ENCODE data around the gene TPPP. TPM values are rescaled to one million over a fixed set of nuclear protein-coding genes. Genes with fewer than 3 reads are reported as not detected.

TPPP gene
- total RNA-seq, 1 experiment from 2014 or later, result 0.18 TPM

- DNase-seq (ENCODE audit: low read depth), result no peak
Observed at GRCh38 chr5:666816-667498, 26.2 kb downstream of the TPPP start.

DNA sequence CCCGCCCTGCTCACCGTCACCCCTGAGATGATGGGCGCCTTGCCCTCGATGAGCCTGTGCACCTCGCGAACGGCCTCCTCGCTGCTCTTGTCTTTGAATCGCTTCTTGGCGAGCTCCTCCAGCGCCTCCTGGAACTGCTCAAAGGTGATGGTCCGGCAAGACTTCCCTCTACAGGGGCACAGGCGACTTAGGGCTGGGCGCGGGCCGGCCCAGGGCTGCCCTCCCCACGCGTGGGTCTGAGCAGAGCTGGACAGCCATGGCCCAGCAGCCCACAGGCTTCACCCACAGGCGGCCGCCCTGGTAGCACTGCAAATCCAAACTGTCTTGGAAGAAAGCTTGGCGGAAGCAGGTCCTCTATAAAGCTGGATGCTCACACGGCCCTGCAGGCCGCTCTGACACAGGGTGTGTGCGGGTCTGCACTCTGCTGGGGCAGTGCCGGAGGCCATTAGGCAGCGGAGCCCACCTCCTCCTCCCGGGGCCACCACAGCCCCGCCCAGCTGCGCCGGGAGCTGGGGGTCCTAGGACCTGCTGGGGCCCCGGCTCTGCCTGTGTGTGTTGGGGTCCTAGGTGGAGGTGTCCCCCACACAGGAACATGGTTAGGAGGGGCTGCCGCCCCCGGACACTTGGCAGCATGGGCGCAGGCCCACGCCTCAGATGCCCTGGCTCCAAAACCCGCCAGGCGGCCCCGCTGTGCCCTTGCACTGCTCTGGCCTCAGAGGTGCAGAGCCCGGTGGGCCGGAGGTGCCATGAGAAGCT is 27.0 kb downstream of the TPPP start:
- no peak for DNase-seq (ENCODE audit: low read depth)

GRCh38 chr5:665541-665955 is 27.6 kb downstream of the TPPP start:
- no peak for DNase-seq (ENCODE audit: low read depth)

DNA sequence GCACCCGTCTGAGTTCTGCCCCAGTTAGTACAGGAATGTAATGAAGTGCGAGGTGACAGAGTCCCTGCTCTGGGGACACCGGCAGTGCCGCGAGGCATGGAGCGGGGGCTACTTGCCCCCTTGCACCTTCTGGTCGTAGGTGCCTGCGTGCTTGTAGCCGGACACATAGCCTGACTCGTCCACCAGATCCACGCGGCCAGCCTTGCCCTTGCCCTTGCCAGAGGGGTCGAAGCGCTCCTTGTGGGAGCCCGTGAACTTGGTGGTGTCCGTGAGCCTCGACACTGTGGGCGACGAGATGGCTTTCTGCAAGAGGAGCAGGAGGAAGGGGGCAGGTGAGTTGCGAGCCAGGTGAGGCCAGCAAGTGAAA is 28.2 kb downstream of the TPPP start:
- DNase-seq (ENCODE audit: low read depth), result no peak

DNA sequence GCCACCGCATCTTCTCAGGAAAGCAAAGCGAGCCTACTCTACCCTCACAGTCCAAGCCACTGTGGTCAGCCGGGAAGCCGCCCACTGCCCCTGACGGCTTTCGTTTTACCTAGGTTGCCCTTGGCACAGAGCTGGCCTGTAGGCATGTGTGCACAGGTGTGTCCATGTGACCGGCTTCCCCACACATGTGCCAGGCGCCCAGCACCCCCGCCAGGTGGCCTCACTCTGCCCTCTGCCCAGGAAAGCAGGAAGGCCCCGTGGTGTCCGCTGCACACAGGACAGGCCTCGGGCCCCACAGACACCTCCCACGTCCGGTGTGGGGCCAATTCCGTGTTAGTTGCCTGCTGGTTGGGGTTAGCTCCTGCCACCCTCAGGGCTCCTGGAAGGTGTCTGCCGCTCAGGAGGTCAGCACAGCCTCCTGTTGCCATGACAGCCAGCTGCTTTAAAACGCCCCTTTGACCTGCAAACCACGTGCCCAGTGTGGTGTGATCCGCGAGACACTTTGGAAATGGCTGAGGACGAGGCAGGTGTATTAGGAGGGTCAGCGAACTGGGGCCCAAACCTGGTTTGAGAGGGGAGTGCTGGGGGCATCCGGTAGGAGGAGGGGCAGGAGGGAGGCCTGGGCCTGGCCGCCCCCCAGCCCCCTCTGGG is 28.7 kb downstream of the TPPP start:
- no peak for DNase-seq (ENCODE audit: low read depth)

DNA sequence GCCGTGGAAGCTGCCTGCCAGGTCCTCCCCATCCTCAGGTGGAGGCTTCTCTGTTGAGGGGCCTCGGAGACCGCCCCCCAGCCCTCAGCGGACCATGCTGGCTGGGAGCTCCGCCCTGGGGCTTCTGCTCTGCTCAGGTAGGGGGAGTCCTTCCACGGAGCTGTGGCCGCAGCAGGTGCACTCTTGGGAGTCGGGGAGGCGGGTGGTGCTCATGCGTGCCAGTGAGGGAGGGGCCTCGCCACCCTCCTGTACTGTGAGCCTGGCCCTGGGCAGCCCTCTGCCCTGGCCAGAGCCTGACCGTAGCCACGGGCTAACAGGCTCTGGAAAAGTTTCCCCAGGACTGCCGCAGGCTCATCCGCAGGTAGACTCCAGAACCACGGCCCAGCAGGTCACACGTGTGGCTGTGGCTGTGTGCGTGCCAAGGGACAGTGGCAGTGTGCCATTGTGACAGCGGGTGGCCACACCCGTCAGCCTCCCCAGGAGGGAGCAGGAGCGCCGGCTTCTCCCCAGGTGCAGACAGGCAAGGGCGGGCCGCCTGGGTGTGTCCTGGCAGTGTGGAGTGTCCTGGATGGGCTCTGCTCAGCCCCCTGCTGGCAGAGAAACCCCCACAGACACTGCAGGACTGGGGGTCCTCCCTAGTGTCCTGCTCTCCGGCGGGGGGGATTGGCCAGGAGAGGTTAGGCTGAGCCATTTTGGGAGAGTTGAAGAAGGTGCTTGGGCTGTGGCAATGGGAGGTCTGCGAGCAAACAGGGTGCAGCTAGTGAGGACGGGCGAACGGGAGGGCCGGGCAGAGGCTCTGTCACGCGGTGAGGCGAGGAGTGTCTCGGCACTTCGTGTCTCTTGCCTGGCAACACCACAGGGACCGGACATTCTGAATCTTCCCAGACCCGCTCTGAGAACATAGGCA is 29.5 kb downstream of the TPPP start:
- no peak for DNase-seq (ENCODE audit: low read depth)

DNA sequence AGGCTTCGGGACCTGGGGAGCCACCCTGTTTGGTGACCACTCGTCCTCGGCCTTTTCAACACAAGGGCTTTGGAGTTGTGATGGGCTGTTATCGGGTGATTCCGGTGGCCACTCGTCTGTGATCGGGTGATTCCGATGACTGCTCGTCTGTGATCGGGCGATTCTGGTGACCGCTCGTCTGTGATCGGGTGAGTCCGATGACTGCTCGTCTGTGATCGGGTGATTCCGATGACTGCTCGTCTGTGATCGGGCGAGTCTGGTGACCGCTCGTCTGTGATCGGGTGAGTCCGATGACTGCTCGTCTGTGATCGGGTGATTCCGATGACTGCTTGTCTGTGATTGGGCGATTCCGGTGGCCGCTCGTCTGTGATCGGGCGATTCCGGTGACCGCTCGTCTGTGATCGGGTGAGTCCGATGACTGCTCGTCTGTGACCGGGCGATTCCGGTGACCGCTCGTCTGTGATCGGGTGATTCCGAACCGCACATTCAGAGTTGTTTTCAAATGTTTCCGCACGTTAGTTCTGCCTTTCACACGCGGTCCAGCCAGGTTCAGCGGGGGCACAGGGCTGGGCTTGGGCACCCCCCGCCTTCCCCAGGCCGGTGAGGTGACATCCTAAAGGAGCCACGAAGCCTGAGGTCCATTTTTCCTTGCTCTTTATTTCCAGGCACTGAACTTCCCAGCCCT is 30.3 kb downstream of the TPPP start:
- no peak for DNase-seq (ENCODE audit: low read depth)

GRCh38 chr5:661891-662750 is 31.0 kb downstream of the TPPP start:
- DNase-seq (ENCODE audit: low read depth), result no peak

DNA sequence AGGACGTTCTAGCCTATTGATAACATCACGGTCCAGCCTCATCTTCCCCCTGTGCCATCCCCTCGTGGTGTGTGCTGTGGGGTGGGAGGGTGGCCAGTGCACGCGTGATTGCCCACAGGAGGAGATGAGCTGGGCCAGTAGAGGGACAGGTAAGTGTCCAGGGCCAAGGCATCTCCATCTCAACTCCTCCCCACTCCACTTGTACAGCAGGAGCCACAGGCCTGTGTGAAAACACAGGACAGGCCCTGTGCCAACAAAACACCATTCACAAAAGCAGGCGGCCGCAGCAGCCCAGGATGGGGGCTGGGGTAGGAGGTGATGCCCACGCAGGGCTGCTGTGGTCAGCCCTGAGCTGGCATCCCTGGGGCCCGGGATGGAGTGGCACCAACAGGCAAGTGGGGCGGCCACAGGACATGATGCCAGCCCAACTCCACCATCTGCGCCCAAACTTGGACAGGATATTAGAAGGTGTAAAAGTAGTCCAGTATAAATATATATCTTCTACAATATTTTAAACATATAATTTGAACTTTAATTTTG is 32.6 kb downstream of the TPPP start:
- DNase-seq (ENCODE audit: low read depth), result no peak

DNA sequence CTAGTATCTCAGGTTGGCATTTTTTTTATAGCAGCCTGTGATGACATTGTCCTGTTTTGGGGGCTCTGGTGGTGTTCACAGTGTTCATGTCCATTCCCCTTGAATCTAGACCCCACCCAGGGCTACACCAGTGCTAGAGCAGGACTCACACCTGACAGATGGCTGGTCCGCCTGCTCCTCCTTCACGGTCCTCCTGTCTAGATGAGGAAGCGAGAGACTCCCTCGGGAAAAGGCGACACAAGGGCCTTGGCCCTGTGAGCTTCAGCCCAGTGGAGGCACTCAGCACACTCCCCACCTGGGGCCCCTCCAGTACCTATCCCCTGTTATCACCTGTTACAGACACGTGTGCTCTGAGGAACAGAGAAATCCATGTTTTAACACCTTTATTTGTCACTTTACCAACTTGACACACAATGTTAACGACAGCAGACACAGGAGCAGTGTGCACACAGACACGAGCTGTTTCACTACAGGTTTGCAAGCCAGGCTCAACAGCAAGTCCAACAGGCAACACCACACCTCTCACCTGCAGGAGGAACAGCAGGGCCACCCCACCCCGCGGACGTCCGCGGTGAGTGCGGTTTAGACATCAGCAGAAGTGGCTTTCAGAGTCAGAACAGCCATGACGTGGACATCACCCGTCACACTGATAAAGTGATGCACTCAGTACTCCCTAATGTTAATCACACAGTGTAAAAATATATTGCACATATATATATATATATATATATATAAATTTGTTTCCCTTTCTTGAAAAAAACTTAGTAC is 33.5 kb downstream of the TPPP start:
- DNase-seq (ENCODE audit: low read depth), result no peak

DNA sequence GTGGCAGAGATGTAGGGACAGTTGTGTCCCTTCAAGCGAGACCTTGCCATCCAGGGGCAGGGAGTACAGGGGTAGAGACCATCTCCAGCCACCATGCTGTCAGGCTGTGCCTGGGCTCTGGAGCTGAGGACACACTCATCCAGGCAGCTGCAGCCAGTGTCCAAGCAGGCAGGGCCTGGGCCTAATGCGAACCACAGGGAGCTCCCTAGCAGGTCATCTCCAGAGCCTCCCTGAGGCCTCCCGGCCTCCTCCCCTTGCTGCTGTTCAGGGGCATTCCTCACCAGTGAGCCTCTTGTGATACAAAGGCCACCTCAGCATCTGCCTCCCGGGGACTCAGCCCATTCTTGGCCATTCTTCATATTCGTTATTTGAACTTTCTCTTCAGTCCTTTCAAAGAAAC is 35.0 kb downstream of the TPPP start:
- peak; percentile 64 for DNase-seq (ENCODE audit: low read depth)

- peak; percentile 100 for DNase-seq (ENCODE audit: low read depth)
Observed at GRCh38 chr5:657570-657969, 35.6 kb downstream of the TPPP start.

DNA sequence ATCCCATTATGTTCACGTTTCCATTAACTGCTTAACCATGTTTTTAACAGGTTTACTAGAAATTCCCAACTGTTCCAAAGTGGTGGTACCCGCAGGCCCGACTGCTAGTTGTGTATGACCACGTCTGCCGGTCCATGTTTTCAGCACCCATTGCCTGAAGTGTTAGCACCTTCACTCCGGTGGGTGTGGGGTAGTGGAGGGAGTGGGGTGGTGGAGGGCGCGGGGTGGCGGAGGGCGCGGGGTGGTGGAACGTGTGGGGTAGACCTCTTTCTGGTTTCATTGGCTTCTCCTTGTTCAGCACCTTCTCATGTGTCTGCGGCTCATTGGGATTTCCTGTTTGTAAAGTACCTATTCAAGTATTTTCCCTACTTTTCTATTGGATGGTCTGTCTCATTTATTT is 37.7 kb downstream of the TPPP start:
- no peak for DNase-seq (ENCODE audit: low read depth)

DNA sequence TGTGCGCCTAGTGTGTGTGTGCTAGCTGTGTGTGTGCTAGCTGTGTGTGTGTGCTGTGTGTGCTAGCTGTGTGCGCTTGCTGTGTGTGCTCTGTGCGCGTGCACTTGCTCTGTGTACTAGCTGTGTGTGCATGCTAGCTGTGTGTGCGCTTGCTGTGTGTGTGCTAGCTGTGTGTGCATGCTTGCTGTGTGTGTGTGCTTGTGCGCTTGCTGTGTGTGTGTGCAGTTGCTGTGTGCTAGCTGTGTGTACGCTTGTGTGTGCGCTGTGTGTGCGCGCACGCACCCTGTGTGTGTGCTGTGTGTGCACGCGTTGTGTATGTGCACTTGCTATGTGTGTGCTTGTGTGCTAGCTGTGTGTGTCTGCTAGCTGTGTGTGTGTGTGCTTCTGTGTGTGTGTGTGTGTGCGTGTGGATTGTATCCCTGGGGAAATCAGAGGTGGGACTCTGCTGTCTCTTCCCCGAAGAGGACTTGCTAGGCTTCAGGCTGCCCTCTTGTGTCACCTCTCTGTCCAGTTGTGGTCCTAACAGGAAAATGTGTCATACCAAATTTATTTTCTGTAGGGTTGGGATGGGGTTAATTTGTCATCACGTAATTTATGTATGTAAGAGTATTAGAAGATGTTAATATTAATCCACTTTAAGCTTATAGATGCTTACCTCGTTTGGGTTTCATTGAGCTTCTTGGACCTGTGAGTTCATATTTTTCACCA is 38.9 kb downstream of the TPPP start:
- DNase-seq (ENCODE audit: low read depth), result peak; percentile 55

GRCh38 chr5:652773-653350 is 40.3 kb downstream of the TPPP start:
- DNase-seq (ENCODE audit: low read depth), result no peak

DNA sequence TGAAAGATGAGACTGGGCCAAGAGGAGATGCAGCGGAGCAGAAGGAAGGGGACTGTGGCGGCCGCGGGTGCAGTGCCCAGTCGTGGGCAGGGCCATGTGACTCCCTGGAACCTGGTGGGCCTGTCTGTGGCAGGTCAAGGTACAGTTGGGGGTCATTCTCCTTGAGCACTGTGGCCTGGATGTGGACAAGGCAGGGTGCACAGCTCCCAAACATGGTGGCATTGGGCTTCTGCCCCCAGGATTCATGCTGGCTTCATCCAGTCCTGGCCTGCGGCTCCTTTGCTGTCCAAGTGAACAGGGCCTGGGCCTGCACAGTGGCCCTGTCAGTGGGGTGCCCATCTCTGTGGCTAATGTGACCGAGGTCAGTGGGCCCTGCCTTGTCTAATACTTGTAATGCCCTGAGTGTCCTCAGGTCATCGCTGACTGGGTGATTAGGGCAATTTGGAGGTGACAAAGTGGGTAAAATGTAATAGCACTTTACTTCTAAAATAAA is 41.1 kb downstream of the TPPP start:
- DNase-seq (ENCODE audit: low read depth), result no peak

DNA sequence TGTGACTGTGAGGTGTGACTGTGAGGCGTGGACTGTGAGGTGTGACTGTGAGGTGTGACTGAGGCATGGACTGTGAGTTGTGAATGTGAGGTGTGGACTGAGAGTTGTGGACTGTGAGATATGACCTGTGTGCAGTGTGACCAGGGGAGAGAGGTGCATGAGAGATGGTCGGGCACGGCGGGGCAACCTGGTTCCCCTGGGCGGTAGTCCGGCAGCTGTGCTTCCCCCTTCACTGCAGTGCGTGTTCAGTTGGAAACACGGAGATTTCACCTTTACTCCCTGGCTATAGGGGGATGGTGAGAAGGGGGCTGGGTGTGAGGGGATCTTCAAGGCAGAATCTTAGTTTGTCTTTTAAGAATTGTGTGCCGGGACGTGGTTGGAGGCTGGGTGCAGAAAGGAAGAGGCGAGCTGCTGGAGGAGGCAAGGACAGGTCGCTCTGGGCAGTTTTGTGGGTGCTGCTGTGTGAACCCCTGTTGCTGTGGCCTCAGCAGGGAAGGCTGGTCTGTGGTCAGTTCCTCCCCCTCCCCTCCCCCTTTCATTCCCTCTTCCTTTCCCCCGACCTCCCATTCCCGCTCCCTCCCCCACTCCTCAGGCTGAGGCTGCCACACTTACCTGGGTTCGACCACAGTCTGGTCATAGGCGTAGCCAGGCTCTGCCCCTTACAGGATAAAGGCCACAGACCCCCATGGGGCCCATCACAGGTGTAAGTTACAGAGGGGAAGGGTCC is 41.7 kb downstream of the TPPP start:
- DNase-seq (ENCODE audit: low read depth), result no peak
